GM12864 (cell line): ENCODE results near the gene DPYD.

ENCODE experiments used
- DNase-seq: peaks from one replicate; pipeline ENCODE4 v3.0.0-alpha.2; 2011; ENCODE audit warnings: low read depth
- H3K4me3 ChIP-seq: 2 replicates; pipeline ENCODE4 v1.5.1; 2011; ENCODE audit warnings: mild to moderate bottlenecking, low read depth, low read length, control low read depth
- TF ChIP-seq, protein P1 (sequence below): IDR thresholded peaks from 2 replicates; pipeline ENCODE4 v1.5.1; 2011; ENCODE audit warnings: low read depth, mild to moderate bottlenecking, moderate library complexity, low read length, control low read depth, inconsistent platforms; ENCODE audit errors: missing control alignments

Gene DPYD

DNA sequence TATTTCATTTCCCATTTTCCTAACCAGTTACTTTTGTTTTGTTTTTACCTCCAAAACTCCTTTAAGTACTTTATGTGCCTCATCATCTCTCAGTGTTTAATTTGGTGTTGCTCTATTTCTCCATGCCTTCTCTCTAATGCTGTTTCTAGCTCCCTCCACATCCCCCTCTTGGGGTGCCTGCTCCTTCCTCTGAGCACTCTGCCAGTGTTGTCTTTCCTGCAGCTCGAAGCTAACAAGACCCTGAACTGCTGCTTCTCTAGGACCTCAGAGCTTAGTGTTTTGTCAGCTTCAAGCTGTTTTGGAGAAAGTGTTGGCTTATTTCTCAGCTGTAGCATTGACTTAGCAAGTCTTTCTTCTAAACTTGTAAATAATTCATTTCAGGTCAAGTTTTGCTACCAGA, 290.6 kb downstream of the DPYD start:
- DNase-seq: no peak
- TF ChIP-seq, protein P1, sequence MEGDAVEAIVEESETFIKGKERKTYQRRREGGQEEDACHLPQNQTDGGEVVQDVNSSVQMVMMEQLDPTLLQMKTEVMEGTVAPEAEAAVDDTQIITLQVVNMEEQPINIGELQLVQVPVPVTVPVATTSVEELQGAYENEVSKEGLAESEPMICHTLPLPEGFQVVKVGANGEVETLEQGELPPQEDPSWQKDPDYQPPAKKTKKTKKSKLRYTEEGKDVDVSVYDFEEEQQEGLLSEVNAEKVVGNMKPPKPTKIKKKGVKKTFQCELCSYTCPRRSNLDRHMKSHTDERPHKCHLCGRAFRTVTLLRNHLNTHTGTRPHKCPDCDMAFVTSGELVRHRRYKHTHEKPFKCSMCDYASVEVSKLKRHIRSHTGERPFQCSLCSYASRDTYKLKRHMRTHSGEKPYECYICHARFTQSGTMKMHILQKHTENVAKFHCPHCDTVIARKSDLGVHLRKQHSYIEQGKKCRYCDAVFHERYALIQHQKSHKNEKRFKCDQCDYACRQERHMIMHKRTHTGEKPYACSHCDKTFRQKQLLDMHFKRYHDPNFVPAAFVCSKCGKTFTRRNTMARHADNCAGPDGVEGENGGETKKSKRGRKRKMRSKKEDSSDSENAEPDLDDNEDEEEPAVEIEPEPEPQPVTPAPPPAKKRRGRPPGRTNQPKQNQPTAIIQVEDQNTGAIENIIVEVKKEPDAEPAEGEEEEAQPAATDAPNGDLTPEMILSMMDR: no peak
- no peak overlapping the region for H3K4me3 ChIP-seq

DNA sequence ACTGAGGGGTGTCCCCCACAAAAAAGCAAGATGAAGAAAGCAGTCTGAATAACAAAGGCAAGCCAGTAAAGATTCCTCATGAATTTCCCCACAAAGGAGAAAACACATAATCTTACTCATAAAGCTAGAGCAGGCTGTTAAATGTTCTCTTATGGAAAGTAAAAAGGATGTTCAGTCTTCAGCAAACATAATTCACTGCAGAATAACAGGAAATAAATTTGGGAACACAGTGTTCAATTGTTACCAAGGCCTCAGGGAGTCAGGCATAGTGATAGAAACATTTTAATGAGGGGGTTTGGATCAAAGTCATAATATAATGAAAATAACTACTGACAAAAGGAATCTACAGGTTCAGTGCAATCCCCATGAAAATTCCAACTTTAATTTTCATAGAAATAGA, 297.6 kb downstream of the DPYD start:
- TF ChIP-seq, protein P1: no peak
- no peak for DNase-seq
- H3K4me3 ChIP-seq: no peak overlapping the region

DNA sequence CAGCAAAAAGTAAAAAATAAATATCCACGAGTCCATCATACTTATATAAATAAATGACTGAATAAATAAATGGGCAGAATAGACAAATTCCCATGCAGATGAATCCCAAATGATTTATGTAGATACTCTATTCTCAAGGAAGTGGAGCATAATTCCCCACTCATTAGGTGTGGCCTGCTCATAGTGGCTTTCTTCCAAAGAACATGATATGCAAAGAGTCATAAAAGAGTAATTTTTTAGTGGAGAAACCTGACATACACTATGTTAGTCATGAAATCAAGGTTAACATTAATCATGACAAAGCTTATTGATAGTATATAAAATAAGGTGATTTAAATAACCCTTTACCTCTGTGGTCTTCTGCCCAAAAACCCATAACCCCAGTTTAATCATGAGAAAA, 298.9 kb downstream of the DPYD start:
- DNase-seq: no peak

DNA sequence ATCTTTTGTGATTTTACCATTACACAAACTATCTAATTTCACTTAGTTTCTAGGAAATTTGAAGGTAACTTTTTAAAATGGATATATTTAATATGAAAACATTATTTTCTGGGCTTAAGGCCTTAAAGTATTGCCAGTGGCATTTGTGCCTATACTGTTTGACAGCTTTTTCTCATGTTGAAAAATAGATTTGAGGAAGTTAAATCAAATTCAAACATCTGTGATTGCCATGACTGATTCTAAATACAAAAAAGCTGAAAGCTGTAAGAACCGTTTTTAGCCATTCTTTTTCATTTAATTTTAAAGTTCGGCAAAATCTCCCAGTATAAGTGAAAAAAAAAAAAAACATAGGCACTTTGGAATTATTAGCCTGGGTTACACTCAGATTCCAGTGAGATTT, 301.1 kb downstream of the DPYD start:
- no peak for DNase-seq
- H3K4me3 ChIP-seq: no peak overlapping the region
- TF ChIP-seq, protein P1: no peak

More for the DNA sequence above, 298.9 kb downstream of the DPYD start:
- no peak overlapping the region for H3K4me3 ChIP-seq
- TF ChIP-seq, protein P1: no peak

DNA sequence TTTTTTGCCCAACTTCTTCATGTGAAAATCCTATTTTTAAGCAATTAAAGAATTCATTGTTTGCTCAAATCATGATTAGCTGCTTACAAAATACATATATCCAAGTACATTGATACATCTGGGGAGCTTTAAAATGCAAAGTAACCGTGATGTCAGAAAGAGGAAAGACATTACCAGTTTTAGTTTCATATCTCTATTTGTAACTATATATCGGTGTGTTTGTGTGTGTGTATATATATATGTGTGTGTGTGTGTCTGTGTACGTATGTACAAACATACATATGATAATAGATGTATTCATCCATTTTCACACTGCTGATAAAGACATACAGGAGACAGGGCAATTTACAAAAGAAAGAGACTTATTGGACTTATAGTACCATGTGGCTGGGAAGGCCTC, 310.1 kb downstream of the DPYD start:
- TF ChIP-seq, protein P1: no peak
- no peak for DNase-seq

DNA sequence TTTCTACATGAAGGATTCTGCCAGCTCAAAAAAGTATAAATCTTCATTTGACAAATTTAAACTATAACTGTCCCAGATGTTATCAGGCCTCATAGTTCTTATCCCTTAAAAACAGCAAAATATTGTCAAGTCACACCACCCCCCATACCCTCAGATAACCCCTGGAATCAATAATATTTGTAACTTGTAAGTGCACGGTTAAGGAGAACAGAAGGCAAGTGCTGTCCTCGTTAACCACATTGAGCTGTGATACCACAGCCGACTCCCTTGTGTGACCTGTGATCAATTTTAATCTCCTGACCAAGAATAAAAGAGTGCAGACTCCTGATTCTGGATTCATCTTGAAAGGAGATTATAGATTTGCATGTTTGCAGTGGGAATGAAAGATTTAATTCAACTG, 310.7 kb downstream of the DPYD start:
- H3K4me3 ChIP-seq: no peak overlapping the region

More for the DNA sequence above, 310.1 kb downstream of the DPYD start:
- H3K4me3 ChIP-seq: no peak overlapping the region

DNA sequence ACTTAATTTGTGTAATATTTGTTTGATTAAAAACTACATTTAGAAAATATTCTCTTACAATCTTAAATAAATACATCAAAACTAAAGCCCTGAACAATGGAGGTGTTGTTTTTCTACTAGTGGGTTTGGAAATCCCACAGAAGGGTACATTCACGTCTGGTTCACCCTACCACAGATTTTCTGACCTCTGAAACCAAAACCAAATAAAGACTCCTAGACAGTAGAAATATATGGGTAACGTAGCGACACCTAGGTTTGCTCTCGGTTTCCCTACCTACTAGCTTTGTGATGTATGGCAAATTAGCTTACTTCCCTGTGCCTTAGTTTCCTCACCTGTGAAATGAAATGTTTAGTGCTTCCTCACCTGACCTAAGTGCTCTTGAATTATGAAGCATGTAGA, 312.6 kb downstream of the DPYD start:
- no peak overlapping the region for H3K4me3 ChIP-seq
- no peak for DNase-seq
- TF ChIP-seq, protein P1: no peak

More for the DNA sequence above, 310.7 kb downstream of the DPYD start:
- no peak for DNase-seq
- TF ChIP-seq, protein P1: no peak
